Stimulated activated CD8-positive, alpha-beta memory T cell treated with anti-CD3 and anti-CD28 coated beads, Interleukin-4, amount 100 ng/mL, for 4 hours (primary cell): ENCODE data around the gene AADACL4.

Experiments
- DNase-seq, 2 donors: peaks; one replicate each; pipeline ENCODE4 v3.0.0-alpha.2; 2020; ENCODE audit warnings: low read depth in 2 of 2, low spot score in 1 of 2

The AADACL4 gene

DNA sequence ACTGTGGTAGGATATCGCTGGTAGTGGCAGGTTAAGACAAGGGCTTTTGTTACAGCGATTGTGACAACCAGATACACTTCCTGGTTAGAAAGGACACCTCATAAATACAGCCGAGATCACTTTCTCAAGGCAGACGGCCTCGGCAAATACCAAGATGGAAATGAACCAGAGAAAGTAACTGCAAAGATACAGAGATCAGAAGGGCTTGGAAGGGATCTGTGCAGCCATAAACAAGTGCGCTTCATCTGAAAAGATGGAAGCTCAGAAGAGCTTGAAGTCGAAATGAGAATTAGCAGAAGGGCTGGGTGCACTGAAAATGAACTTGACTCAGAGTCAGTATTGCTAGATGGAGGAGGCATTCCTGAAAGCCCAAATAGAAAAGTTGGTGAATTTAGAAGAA, 32.9 kb upstream of the AADACL4 start:
- DNase-seq: no peak

- DNase-seq: no peak
Observed at GRCh38 chr1:12613180-12613579, 30.7 kb upstream of the AADACL4 start.

DNA sequence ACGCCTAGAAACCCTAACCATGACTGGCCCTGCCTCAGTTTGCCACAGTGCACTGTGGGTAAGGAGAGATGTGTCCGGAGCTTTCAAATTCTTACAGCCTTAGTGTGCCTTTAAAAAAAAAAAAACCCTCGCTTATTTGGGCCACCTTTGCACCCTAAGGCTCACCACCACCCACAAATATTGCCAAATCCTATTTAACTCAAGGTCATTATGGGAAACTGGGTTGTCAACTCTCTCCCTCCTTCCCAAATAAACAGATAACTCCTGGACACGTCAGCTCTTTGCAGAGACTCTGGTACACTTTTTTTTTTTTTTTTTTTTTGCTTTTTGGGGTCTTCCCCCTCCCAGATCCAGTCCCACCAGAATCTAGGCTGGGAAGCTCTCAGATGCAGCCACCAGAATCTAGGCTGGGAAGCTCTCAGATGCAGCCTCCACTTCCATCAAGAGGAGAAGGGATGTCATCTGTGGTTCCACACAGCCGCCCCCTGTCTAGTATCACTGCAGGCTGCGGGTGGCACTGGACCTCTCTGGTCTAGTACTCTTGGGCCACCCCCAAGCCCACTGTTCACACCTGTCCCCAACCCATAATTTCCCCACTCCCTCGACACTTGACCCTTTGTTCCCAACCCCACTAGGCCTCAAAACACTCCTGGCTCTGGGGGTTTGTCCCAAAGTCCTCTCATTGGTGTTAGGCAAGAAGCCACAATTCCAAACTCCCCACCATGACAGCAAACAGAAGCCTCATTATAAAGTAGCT, 29.3 kb upstream of the AADACL4 start:
- no peak for DNase-seq

- DNase-seq: no peak
Observed at GRCh38 chr1:12615159-12615864, 28.6 kb upstream of the AADACL4 start.

- DNase-seq: no peak
Observed at GRCh38 chr1:12615865-12616708, 27.8 kb upstream of the AADACL4 start.

GRCh38 chr1:12616709-12617373, 27.0 kb upstream of the AADACL4 start:
- no peak for DNase-seq

- no peak for DNase-seq
Observed at GRCh38 chr1:12617511-12617900, 26.4 kb upstream of the AADACL4 start.

DNA sequence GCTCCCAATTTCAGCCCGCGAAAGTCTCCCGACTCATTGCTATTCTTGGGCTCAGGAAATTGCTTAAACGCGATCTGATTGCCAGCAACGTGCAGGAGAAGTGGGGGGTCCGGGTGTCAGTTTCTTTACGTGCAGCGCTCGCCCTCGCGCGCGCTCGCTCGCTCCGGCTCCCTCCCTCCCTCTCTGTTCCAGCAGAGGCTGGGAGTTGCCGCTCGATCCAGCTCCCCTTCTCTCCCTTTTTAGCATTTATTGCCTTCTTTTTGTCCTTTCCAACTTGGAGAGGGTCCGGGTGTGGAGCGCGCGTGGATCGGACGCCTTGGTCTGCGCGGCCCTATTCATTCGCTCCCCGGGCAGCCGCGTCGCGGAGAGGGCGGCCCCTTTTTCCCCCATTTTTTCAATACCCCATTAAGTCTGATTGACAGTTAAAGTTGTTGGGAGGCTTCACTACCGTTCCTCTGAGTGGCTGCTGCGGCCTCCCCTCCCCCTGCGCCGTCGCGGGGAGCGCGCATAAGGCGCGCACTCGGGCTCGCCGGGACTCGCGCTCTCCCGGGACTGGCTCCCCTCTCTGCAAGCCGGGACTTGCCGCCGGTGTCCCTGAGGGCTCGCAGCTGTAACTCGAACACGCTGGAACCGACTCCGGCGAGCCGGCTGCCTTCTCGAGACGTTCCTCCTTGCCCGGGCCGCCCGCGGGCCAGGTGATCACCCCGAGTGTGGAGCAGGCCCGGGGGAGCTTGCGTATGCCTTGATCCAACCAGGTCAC, 25.8 kb upstream of the AADACL4 start, which contains the start of gene DHRS3:
Gene DHRS3, minus strand, starts transcription at position 310 of the 760 bp plus-strand sequence. CDS start 862 bp downstream, outside the sequence.
- DNase-seq: no peak

GRCh38 chr1:12618661-12618964, 25.3 kb upstream of the AADACL4 start:
- DNase-seq: no peak

- no peak for DNase-seq
Observed at GRCh38 chr1:12618965-12619791, 24.7 kb upstream of the AADACL4 start.

GRCh38 chr1:12619792-12620487, 23.9 kb upstream of the AADACL4 start:
- DNase-seq: no peak

DNA sequence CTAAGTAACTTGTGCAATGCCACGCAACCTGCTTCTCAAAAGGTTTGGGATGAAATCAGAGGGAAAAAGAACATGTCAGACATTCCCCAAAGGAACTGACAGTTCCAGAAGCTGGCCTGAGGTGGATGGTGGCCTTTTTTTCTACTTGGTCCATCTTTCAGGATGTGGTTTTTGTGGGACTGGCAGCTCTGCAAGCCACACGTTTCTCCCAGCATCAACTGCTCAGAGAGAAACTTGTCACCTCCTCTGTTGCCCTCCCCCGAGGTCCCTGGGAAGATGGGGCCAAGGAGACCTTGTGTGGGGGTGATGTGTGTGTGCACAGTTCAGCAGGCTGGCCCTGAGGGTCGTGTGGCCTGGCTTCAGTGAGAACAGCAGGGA, 23.4 kb upstream of the AADACL4 start:
- DNase-seq: no peak

GRCh38 chr1:12620931-12621330, 23.0 kb upstream of the AADACL4 start:
- no peak for DNase-seq

DNA sequence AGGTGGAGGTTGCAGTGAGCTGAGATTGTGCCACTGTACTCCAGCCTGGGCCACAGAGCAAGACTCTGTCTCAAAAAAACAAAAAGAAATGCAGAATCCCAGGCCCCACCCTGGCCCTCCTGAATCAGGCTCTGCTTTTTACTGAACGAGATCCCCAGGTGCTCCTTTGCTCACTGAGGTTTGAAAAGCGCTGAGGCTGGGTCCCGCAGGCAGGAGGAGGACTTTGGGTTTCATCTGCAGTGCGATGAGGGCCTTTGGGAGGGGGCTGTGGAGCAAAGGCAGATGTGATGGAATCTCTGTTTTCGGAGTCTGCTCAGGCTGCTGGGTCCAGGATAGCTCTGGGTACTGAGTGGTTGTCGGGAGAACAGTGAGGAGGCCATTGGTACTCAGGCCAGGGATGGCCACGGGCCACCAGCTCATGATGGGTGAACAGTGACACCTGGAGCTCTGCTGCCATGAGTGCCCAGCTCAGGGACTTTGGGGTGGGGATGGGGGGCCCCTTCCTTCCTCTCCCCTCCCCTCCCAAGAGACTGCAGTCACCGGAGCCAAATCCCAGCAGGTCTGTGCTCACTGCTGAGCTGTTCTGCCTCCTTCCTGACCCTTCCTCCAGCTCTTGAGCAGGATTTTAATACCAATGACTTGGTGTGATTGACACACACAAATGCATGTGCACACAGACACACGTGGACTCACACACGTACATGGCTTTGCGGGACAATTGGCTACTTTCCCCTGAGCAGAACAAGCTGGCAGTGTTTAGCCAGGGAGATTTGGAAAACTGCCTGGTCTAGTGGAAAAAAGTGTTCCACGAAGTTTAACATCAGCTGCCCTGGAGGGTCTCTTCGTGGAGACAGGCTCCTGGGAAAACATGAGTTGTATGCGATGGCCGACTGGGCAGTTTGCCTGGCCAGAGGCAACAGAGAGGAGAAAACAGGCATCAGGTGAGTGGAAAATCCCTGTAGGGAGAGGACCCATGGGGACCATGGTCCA, 22.2 kb upstream of the AADACL4 start:
- no peak for DNase-seq

DNA sequence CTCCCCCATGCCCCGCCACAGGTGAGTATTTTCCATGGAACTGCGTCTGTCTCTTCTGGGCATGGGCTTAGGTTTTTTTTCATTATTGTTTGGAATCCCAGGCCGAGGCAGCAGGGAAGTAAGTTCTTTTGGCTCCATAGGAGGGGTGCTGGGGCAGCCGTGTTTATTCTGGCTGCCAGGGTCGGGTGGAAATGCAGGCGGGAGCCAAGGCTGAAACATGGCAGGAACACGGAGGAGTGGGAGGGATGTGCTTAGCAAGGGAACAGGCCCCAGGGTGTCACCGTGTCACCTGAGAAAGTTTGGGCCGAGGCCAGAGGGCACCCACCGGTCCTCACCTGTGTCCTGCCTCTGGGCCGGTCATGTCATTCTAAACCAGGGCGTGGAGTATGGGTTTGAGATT, 21.4 kb upstream of the AADACL4 start:
- no peak for DNase-seq

GRCh38 chr1:12625276-12625675, 18.6 kb upstream of the AADACL4 start:
- DNase-seq: no peak

DNA sequence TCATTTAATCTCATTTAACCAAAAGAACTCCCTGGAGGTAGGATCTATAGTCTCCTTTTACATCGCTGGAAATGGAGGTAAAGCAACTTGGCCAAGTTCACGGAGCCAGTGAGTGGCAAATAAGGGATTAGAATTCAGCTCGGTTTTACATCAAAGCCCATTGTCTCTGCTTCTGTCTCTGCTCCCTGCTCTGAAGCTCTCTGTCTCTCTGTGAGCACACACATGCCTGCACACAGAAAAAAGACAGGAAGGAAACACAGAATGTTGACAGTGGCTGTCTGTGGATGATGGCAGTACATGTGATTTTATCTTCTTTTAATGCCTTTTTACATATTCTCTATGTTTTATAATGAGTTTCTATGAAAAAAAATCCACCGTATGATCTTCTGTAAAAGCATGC, 17.0 kb upstream of the AADACL4 start:
- no peak for DNase-seq

DNA sequence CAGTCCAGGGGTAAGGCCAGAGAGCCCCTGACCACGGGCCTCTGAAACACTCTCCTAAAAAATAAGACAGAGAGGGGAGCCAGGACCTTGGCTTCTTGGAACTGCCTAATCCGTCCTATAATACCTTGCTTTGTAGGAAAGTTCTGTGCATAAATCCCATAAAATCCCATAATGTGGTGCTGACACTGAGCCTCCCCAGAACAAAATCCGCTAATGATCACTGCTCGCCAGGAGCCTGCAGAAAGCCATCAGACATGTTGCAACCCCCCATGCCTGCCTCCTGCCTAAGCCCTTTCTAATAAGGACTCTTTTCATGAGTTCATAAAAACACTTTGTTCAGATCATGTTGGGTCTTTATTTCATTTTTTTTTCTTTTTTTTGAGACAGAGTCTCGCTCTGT, 16.6 kb upstream of the AADACL4 start:
- no peak for DNase-seq
